ENCODE results near the gene TAS2R38.

Gene TAS2R38

DNA sequence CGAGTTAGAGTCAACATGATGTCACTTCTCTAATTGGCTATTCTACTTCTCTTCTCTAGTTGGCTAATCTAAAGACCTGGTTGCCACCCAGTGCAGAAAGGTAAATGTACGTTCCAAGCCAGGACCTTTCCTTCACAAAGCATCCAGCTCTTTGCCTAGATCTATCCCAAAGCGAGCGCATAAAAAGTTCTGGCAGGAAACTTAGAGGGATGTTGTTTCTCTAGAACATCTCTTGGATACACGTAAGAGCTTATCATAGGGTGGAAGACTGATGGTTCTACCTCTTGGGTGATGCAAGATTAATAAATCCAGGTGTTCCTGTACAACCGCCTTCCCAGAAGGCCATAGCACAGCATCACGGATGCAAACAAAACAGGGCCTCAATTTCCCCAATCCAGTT lies at the start of gene TAS2R38:
TAS2R38 (minus strand) TSS at position 101 of the 400 bp plus-strand sequence; CDS start at position 17, 84 bp downstream.
- no peak within 1 kb of the TSS for H3K27ac ChIP-seq
- TF ChIP-seq ZFX (IDR thresholded peaks at IDR 0.05) (no peak), CTCF (conservative IDR thresholded peaks at IDR 0.05) (no peak)

DNA sequence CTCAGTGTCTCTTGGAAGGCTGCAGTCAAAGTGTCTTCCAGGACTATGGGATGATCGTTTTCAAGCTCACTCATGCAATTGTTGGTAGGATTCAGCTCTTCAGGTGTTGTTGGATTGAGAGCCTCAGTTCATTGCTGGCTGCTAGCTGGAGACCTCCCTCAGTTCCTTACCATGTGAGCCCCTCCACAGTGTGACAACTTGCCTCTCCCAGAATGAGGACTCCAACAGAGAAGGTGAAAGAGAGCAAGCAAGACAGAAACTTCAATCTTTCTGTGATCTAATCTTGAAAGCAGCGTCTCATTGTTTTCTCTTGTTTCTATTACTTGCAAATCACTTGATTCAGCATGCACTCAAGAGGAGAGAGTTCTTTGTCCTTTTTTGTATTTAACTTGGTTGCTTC lies 44.6 kb upstream of the TAS2R38 start:
- H3K27ac ChIP-seq = no peak overlapping the region
- no peak for TF ChIP-seq ZFX (IDR thresholded peaks at IDR 0.05)
- TF ChIP-seq CTCF (conservative IDR thresholded peaks at IDR 0.05) = no peak

DNA sequence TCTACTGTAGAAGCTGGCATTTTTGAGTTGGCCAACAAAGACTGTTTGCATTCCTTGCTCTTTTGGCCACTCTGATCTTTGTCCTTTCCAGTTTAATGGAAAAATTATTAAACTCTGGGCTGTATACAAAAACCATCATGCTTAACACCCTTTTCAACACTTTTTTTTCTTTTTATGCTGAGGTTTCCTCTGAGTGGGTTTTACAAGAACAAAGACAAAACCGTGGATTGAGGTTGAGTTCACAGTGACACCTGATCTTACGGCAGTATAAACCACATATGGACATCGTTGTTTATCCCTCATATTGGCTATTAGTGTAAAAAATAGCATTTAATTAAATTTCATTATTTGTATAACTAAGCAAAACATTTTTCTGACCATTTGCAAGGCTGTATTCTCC lies 43.9 kb upstream of the TAS2R38 start:
- TF ChIP-seq CTCF (conservative IDR thresholded peaks at IDR 0.05) (no peak), ZFX (IDR thresholded peaks at IDR 0.05) (no peak)

GRCh38 chr7:142012825-142013511 lies 39.4 kb upstream of the TAS2R38 start:
- no peak overlapping the region for H3K27ac ChIP-seq
- TF ChIP-seq ZFX (IDR thresholded peaks at IDR 0.05) (no peak), CTCF (conservative IDR thresholded peaks at IDR 0.05) (no peak)

More for the DNA sequence above, 43.9 kb upstream of the TAS2R38 start:
- no peak overlapping the region for H3K27ac ChIP-seq

- TF ChIP-seq ZFX (IDR thresholded peaks at IDR 0.05) = no peak
- TF ChIP-seq CTCF (conservative IDR thresholded peaks at IDR 0.05) = no peak
- no peak overlapping the region for H3K27ac ChIP-seq
These were observed 37.5 kb upstream of the TAS2R38 start for GRCh38 chr7:142010952-142011548.

DNA sequence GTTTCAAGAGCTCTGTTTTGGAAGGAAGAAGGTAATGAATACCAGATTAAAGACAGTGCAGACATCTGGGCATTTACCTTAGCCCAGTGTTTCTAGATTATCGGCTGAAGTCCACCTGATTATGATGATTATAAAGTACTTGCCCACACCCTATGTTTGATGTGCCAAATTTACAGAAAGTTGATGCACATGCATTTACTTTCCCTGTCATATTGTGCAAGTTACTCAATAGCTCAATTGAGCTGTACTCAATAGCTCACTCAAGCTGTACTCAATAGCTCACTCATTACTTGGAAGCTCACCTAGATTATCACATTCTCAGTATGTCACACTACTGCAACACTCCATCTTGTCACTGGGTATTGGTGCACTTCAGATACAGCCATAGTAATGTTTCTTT lies 35.6 kb upstream of the TAS2R38 start:
- no peak overlapping the region for H3K27ac ChIP-seq
- no peak for TF ChIP-seq ZFX (IDR thresholded peaks at IDR 0.05)
- TF ChIP-seq CTCF (conservative IDR thresholded peaks at IDR 0.05) = no peak

- TF ChIP-seq CTCF (conservative IDR thresholded peaks at IDR 0.05) = no peak
- no peak for TF ChIP-seq ZFX (IDR thresholded peaks at IDR 0.05)
- H3K27ac ChIP-seq = no peak overlapping the region
These were observed 33.0 kb upstream of the TAS2R38 start for GRCh38 chr7:142006577-142006976.
